HuH-7.5 (cell line): ENCODE measurements around the gene TMEM62.
A peak's percentile ranks its signal among the peaks of the same experiment; 100 is the strongest.
"Not testable (repeated sequence)": the region's sequence is repeated elsewhere in the genome, so short reads cannot be mapped to it uniquely, and the experiment has no call there.

Experiments
- DNase-seq: peaks from one replicate; pipeline ENCODE4 v3.0.0; 2011; ENCODE audit warnings: low spot score

The TMEM62 gene

GRCh38 chr15:43210172-43210745, 76.9 kb downstream of the TMEM62 start:
- no peak for DNase-seq

GRCh38 chr15:43210807-43211206, 77.4 kb downstream of the TMEM62 start:
- DNase-seq, result no peak

GRCh38 chr15:43211224-43211735, 77.9 kb downstream of the TMEM62 start:
- DNase-seq, result no peak

GRCh38 chr15:43212299-43212698, 78.9 kb downstream of the TMEM62 start:
- DNase-seq, result no peak

DNA sequence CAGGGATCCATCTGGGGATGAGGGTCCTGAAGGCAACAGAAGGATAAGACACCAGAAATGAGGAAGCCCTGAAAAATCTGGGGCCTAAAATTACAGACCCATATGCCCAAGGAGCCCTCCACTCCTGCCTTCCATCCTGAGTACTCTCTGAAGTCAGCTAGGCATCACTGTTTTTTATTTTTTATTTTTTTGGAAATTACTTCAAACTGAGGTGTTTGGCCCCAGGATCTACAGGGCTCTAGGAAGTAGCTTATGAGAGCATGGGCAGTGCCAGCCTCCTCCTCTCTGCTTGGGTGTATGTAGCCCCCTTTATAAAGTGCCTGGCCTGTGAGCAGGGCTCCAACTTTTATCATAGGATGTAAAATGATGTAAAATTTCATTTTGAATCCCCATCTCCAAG, 79.6 kb downstream of the TMEM62 start:
- DNase-seq, result no peak

DNA sequence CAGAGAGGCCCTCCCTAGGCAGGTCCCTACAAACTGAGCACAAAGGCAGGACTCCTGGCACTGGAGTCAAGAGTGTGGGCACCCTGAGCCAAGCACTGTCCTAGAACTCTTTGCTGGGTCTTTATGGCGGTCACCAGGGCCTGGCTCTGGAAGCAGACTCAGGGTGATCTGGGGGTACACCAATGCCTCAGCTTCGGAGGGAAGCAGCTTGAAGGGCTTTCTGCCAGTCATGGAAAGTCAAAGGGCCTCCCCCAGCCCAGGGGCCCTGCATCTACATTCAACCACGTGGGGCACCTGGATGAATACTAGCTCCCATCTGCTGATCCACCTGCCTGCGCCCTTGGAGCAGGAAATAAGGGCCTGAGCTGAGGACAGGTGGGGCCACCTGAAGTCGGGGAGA, 80.1 kb downstream of the TMEM62 start:
- no peak for DNase-seq

- DNase-seq, result no peak
Observed at GRCh38 chr15:43214169-43214568, 80.8 kb downstream of the TMEM62 start.

DNA sequence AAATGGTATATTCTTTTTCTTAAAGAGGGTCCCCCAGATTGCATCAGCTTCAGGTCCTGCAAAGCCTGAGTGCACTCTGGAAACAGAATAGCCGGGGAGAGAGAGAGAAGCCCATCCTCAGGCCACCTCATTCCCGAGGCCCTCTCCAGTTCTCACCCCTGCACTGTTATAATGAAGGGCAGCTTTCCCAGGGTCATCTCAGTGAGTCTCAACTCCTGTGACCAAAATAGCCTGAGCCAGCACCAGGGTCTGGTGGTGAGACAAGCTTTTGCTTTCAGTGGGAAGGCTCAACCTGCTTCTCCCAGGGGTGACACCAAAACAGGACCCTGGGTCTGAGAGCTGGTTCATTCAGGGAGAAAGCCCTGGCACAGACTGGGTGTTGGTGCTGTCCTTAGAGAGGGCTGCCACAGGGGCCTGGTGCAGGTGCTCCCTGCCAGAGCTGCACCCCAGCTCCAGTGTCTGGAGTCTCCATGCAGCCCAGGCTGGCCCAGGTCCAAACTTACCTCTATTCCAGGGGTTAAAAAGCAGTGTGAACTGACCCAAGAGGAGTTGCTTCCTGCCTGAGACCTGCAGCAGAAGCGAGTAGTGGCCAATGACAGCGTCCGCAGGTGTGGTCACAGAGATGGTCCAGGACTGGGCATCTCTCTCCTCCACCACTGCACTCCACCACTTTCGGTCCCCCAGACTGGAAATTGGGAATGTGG, 81.4 kb downstream of the TMEM62 start:
- DNase-seq, result no peak

GRCh38 chr15:43215961-43216360, 82.6 kb downstream of the TMEM62 start:
- no peak for DNase-seq

- no peak for DNase-seq
Observed at GRCh38 chr15:43218908-43219706, 85.7 kb downstream of the TMEM62 start.

GRCh38 chr15:43219929-43220928, 86.8 kb downstream of the TMEM62 start:
- no peak for DNase-seq

- DNase-seq, result no peak
Observed at GRCh38 chr15:43220991-43221403, 87.6 kb downstream of the TMEM62 start, which contains the start of gene EPB42. Gene EPB42, minus strand, starts transcription at chr15:43221018. Its CDS starts 193 bp downstream, at chr15:43220825.

GRCh38 chr15:43221422-43221821, 88.0 kb downstream of the TMEM62 start:
- DNase-seq, result no peak

DNA sequence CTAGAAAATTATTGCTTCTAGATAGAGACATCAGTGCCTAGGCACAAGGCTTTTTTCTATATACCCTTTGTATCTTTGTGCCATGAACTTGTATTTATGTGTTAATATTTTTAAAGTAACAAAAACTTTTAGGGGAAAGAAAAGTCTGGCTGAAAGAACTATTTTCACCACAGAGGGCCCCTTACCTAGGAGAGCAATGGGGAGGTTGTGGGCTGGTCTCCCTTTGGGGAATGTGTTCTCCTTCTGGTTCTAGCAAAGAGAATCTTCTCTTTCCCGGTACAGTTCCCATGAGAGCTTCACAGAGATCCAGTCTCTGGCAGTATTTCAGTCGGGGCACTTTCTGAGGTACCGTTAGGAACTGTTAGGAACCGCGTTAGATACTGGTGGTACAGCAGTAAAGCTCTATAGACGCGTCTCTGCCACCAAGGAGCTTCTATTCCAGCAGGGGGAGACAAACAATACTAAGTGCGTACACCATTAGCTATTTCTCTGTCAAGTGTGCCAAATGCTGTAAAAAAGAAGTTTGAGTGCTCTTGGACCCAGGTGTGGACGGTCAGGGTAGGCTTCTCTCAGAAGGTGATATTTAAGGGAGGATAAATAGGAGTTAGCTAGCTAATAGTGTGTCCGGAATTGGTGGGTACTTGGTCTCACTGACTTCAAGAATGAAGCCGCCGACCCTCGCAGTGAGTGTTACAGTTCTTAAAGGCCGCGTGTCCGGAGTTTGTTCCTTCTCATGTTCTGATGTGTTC, 92.0 kb downstream of the TMEM62 start:
- peak; percentile 69 for DNase-seq

- DNase-seq, result not testable (repeated sequence)
Observed at GRCh38 chr15:43225950-43226255, 92.5 kb downstream of the TMEM62 start.

DNA sequence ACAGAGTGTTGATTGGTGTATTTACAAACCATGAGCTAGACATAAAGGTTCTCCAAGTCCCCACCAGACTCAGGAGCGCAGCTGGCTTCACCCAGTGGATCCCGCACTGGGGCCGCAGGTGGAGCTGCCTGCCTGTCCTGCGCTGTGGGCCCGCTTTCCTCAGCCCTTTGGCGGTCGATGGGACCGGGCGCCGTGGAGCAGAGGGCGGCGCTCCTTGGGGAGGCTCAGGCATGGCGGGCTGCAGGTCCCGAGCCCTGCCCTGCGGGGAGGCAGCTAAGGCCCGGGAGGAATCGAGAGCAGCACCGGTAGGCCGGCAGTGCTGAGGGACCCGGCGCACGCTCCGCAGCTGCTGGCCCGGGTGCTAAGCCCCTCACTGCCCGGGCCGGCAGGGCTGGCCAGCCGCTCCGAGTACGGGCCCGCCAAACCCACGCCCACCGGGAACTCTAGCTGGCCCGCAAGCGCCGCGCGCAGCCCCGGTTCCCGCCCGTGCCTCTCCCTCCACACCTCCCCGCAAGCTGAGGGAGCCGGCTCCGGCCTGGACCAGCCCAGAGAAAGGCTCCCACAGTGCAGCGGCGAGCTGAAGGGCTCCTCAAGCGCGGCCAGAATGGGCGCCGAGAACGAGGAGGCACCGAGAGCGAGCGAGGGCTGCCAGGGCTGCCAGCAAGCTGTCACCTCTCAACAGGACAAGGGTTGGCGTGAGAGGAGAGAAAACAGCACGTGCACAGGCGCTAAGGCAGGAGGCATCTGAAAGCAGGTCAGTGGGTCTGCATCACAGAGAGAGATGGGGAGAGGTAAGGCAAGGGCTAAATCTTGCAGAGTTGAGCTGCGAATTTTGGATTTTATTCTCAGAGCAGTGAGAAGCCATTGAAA, 93.3 kb downstream of the TMEM62 start:
- no peak for DNase-seq

DNA sequence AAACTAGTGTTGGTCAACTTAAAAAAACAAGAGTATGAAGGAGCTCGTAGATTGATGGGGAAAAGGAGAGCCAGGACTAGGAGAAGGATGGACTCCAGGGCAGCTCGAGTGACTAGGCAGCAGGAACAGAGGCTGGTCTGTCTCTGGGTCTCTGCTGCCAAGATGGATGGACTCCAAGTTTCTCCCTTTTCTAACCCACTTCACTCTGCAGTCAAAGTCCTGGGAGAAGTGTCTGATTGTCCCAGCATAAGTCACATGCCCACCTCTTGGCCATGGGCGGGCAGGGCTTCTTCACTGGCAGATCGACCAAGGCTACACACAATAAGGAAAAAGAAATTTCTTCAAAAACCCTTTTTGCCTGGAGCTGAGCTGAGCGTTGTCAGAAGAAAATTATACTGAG, 96.6 kb downstream of the TMEM62 start:
- DNase-seq, result no peak

GRCh38 chr15:43230640-43231115, 97.3 kb downstream of the TMEM62 start:
- no peak for DNase-seq

DNA sequence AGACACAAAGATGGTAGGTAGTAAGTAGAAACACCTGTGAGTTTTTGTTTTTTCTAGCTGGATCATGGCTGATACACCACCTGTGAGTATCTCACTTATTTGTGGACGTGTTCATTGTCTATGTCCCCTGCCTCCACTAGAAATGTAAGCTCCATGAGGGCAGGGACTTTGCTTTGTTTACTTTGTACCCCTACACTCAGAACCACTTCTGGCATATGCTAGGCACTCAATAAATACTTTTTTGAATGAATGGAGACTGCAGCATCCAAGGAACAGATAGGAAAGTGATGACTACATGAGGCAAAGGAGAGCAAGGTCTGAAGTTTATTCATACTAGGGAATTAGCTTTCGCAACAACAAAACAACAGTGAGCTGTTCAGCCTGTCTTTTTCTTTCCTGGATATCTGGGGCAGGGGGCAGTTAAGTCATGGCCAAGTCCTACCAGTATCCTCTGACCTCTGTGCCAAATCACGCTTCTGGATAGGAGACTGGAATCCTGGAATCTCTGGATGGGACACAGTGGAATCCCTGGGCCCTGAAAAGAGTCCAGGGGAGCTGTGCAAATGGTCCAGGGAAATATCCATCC, 99.0 kb downstream of the TMEM62 start:
- DNase-seq, result no peak
